HG03135 (cell line): ENCODE measurements around the gene FOXO1.

Source experiments
- ATAC-seq: cut with Tn5 transposase; IDR thresholded peaks from one replicate; pipeline ENCODE4 v1.9.1; 2021; ENCODE audit warnings: mild to moderate bottlenecking, moderate library complexity; ENCODE audit not compliant: unreplicated experiment

Gene FOXO1

GRCh38 chr13:40666933-40667621 lies 636 bp upstream of the FOXO1 start:
- ATAC-seq, result no peak

- ATAC-seq, result peak; percentile 13
These were observed 1.1 kb downstream of the FOXO1 start for GRCh38 chr13:40665126-40666044.

DNA sequence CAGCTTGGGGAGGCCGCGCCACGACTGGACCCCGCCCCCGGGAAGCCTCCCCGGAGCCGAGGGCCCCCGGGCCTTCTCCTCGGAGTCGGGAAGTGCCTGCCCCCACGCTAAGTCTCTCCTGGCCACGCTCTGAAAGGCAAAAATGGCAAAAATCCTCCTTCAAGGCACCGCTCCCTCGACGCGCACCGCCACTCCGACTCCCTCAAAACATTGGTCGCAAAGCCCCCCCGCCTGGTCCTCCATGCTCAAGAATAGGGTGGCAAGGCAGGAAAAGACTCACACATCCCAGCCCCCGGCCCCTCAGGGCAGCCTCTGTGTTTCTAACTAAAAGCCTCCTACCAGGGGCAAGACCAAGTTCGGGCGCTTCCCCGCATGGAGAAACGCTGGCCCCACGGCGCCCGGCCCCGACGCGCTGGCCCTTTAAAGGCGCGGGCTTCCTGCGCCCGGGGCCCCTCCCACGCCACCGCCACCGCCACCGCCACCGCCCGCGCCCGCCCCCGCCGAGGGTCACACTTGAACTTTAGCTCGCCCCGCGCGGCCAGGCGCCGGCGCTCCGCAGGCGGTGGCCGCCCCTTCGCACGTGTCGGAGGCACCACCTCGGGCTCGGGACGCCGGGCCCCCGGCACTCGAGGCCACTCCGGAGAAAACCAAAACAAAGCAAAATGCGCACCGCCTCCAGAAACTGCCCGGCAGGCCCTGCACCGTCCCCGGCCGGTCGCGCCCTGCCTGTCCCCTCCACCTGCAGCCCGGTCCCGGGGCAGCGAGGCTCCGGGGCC lies 1.9 kb downstream of the FOXO1 start:
- peak; percentile 20 for ATAC-seq

DNA sequence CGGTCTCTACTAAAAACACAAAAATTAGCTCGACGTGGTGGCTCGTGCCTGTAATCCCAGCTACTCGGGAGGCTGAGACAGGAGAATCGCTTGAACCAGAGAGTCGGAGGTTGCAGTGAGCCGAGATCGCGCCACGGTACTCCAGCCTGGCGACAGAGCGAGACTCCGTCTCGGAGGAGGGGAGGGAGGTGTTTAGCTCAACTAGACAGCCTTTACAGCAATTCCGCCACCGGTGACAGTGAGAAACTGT lies 2.4 kb downstream of the FOXO1 start:
- peak; percentile 21 for ATAC-seq

- ATAC-seq, result peak; percentile 29
These were observed 3.6 kb downstream of the FOXO1 start for GRCh38 chr13:40662866-40663265.

GRCh38 chr13:40661875-40662665 lies 4.4 kb downstream of the FOXO1 start:
- ATAC-seq, result no peak

- no peak for ATAC-seq
These were observed 5.7 kb downstream of the FOXO1 start for GRCh38 chr13:40660692-40661091.

DNA sequence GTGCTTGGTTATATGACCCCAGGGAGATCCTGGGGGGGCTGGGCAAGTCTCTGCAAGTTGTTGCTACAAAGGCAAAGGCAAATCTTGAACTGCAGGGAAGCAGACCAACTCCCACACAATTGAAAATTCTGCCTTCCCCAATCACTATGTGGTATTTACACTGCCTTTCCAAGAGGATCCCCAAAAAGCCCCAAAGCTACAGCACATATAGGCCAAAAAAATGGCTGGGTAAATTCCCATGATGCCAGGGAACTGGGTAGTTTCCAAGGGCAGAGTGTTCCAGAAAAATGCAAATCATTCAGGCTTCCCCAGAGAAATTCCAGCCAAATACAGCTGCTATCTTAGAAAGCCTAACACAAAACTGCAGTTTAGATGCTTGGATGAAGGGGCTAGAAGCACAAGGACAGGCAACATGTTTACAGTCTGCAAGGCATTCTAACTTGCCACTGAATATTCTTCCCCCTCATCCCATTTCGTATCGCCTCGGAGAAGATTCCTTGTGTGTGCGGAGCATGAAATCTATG lies 6.2 kb downstream of the FOXO1 start:
- no peak for ATAC-seq

GRCh38 chr13:40657951-40658350 lies 8.5 kb downstream of the FOXO1 start:
- ATAC-seq, result no peak

DNA sequence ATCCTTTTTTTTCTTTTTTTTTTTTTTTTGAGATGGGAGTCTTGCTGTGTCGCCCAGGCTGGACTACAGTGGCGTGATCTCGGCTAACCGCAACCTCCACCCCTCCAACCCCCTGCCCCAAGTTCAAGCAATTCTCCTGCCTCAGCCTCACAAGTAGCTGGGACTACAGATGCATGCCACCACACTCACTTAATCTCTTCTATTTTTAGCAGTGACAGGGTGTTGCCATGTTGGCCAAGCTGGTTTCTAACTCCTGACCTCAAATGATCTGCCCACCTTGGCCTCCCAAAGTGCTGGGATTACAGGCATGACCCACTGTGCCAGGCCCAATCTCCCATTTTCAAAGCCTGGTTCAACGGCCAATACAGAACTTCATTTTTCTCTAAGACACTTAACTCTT lies 9.1 kb downstream of the FOXO1 start:
- ATAC-seq, result no peak

DNA sequence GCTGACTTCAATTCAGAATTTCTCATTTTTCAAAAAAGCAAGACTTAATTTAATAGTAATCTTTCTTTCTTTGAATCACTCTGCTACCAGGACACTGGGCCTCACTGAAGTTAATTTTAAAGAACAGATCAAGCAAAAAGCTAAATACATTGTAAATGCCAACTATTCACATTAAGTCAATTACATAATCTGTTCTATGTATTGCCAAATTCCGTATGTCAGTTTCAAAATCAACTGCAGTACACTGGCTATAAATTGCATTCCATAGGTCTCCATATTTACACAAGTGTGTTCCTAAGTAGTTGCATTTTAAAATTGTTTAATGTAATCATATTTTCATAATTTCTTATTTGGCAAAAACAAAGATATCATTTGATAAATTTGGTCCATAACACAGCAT lies 10.1 kb downstream of the FOXO1 start:
- ATAC-seq, result no peak

DNA sequence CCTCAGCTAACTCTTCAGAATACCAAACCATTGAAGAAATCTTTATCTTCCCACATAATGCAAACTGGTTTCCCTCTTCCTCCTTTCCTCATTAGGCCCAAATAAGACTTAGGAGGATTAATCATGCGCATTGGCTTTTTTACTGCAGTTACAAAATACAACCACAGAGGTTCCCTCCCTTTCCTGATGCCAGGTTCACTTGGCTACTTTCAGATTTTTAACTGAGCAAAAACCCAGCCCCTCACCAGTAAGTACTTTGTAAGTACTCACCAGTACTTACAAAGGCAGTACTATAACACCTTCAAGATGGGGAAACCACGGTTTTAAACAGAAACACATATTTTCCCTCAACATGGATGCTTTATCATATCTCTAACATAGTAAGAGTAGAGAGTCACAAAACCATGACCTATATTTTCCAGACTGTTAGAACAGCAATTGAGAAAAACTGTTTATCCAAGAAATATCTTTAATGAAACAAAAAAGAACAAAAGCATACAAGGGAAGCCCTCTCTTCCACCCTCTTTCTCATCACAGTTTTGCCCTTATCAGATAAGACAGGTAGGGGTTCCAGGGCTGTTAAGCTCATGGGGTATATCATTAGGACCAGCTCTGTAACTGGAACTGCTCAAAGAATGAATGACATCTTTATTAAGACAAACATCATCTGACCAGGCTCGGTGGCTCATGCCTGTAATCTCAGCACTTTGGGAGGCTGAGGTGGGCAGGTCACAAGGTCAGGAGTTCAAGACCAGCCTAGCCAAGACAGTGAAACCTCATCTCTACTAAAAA lies 12.7 kb downstream of the FOXO1 start:
- no peak for ATAC-seq

DNA sequence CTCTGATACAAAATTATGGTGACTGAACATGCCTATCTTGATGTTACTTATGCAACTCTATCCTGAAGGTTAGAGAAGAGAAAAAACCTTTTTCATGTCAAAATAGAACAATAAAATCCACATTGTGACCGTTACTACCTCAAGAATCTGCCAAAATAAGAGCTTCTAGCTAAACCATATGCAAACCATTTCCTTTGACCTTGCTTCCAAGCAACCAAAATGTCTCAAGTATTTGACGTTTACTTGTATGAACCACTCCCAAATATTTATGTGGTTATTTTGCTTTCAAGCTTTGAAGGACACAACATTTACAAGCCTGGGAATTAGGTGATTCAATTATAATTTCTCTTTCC lies 13.9 kb downstream of the FOXO1 start:
- peak; percentile 48 for ATAC-seq

DNA sequence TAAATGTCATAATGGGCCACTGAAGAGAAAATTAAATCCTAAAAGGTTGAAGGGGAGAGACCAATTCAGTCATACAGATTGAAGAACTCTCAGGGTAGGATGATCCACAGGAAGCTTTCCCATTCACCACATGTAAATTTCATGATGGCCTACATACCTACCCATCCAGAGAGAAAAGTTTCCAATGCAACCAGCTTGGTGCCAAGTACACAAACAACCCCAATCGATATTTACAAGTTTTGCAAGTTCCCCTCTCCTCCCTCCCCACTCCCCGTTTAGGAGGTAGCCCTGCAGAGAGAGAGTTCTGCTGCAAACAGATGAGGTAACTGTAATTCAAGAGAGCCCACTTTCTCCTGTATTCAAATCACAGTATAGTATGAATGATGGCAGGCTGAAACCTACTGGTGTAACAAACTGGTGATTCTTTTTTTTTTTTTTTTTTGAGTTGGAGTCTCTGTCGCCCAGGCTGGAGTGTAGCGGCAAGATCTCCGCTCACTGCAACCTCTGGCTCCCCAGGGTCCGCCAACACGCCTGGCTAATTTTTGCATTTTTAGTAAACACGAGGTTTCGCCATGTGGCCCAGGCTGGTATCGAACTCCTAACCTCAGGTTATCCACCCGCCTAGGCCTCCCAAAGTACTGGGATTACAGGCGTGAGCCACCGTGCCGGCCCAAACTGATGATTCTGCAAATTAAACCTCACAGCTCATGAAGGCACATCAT lies 14.4 kb downstream of the FOXO1 start:
- ATAC-seq, result peak; percentile 35

- ATAC-seq, result no peak
These were observed 17.6 kb downstream of the FOXO1 start for GRCh38 chr13:40648841-40649240.

DNA sequence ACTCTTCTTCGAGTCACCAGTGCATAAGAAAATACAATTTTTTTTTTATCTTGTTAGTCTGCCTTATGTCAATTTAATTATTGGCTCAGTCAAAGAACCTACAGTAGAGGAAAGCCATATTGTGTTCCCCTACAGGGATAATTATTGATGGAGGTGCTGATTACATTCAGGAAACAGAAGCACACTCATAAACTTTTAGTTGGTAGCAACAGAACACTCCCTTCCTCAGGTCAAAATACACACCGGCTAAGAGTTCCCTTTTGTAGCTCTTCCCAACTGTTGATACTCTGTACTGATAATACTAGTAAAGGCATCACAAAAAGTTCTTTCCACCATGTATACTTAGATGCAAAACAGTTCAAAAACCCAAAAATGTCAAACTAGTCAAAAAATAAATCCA lies 18.4 kb downstream of the FOXO1 start:
- no peak for ATAC-seq

GRCh38 chr13:40644838-40645604 lies 21.4 kb downstream of the FOXO1 start:
- ATAC-seq, result no peak

- no peak for ATAC-seq
These were observed 25.5 kb downstream of the FOXO1 start for GRCh38 chr13:40640845-40641458.
